Measurements from ENCODE around the gene ITGA3.

DNA sequence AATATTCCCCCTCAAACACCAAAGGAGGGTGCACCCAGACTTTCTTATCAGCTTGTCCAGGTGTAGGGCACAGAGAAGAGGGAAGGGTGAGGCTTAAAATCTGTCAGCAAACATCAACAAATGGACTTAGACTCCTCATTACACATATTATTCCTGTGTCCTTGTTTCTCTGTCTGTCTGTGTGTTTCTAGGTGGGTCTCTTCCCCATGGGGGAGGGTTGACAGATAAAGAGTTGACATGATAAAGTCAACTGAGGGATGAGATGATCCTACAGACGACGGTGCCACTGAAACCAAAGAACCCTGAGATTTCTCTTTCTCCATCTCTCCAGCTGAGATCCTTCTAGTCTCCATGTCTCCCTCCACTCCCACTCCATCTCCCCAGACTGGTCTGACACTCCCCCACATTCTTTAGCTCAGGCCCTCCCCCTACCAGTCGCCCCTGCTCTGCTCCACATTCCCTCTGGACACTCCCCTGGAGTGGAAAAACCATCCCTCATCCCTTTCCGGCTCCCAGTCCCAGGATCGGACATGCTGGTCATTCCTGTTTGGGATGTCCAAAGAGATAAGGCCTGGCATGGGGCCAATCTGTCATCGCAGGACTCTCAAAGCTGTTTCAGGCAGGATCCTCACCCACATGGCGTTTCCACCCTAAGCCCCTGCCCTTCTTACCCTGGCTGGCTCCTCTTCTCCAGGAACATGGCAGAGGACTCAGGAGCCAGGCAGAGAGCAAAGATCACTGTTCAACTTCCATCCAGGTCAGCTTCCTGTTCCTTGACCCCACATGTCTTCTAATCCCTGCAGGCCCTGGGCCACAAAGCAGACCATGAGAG is 2.9 kb upstream of the ITGA3 start:
- TF ChIP-seq CTCF (conservative IDR thresholded peaks at IDR 0.05 in 1 of 2, IDR thresholded peaks at IDR 0.05 in 1 of 2; ENCODE audit: extremely low read depth in 1 of 2, insufficient read depth in 1 of 2, low read depth in 1 of 2, low read length in 2 of 2): no peak
- no peak for TF ChIP-seq EZH2 (IDR thresholded peaks at IDR 0.05; ENCODE audit: borderline replicate concordance, low read length)

All from mammary epithelial cell (primary cell).